Erythroblast (primary cell): Measurements from ENCODE around the gene ERGIC3.

ENCODE experiments used
- DNase-seq, 2 experiments: peaks; one replicate each; lab custom pipeline; 2025; lab: John Stamatoyannopoulos, UW
- GATA1 ChIP-seq: IDR thresholded peaks from 2 replicates; pipeline ENCODE4 v1.6.1; 2011; ENCODE audit warnings: low read depth, mild to moderate bottlenecking, control low read depth, low read length, moderate library complexity
- POLR2A ChIP-seq: IDR thresholded peaks from 2 replicates; pipeline ENCODE4 v1.6.1; 2011; ENCODE audit warnings: mild to moderate bottlenecking, low read length

ERGIC3 gene

GRCh38 chr20:35560541-35560940 is 18.7 kb downstream of the ERGIC3 start:
- TF ChIP-seq GATA1 (no peak), POLR2A (no peak)
- no peak for DNase-seq

GRCh38 chr20:35561268-35561667 is 19.4 kb downstream of the ERGIC3 start:
- no peak for TF ChIP-seq GATA1
- TF ChIP-seq POLR2A, result no peak
- DNase-seq, result peak; percentile 46 to 51

GRCh38 chr20:35561671-35562070 is 19.8 kb downstream of the ERGIC3 start:
- DNase-seq, result no peak
- TF ChIP-seq POLR2A (no peak), GATA1 (no peak)

- no peak for DNase-seq
- TF ChIP-seq POLR2A (no peak), GATA1 (no peak)
Measured at GRCh38 chr20:35562541-35563110, 20.7 kb downstream of the ERGIC3 start.

- no peak for DNase-seq
Measured at GRCh38 chr20:35563834-35564233, 22.0 kb downstream of the ERGIC3 start.

GRCh38 chr20:35564905-35565304 is 23.0 kb downstream of the ERGIC3 start:
- DNase-seq, result no peak
- no peak for TF ChIP-seq GATA1
- TF ChIP-seq POLR2A, result no peak

More at GRCh38 chr20:35563834-35564233, 22.0 kb downstream of the ERGIC3 start:
- no peak for TF ChIP-seq GATA1
- no peak for TF ChIP-seq POLR2A

- peak; percentile 13 to 15 for DNase-seq
- TF ChIP-seq POLR2A (no peak), GATA1 (no peak)
Measured at GRCh38 chr20:35568645-35569044, 26.8 kb downstream of the ERGIC3 start.

GRCh38 chr20:35571555-35571954 is 29.7 kb downstream of the ERGIC3 start:
- no peak for TF ChIP-seq POLR2A
- DNase-seq, result no peak

GRCh38 chr20:35572838-35573237 is 31.0 kb downstream of the ERGIC3 start:
- peak; percentile 12 to 21 for DNase-seq
- no peak for TF ChIP-seq GATA1
- TF ChIP-seq POLR2A, result no peak

GRCh38 chr20:35575958-35576357 is 34.1 kb downstream of the ERGIC3 start:
- DNase-seq, result no peak
- TF ChIP-seq POLR2A (no peak), GATA1 (no peak)

- no peak for TF ChIP-seq GATA1
- no peak for TF ChIP-seq POLR2A
- no peak for DNase-seq
Measured at GRCh38 chr20:35576816-35577215, 34.9 kb downstream of the ERGIC3 start.

GRCh38 chr20:35578469-35578868 is 36.6 kb downstream of the ERGIC3 start:
- no peak for DNase-seq
- no peak for TF ChIP-seq GATA1

GRCh38 chr20:35579196-35579595 is 37.3 kb downstream of the ERGIC3 start:
- DNase-seq, result no peak
- TF ChIP-seq POLR2A (no peak), GATA1 (no peak)

GRCh38 chr20:35582131-35582530 is 40.3 kb downstream of the ERGIC3 start:
- no peak for DNase-seq
- no peak for TF ChIP-seq GATA1
- no peak for TF ChIP-seq POLR2A

- no peak for DNase-seq
- TF ChIP-seq GATA1 (no peak), POLR2A (no peak)
Measured at GRCh38 chr20:35582741-35583404, 41.0 kb downstream of the ERGIC3 start.
